Suprapubic skin (tissue), 4 donors: ENCODE measurements around the gene CUBN. TPM values are rescaled to one million over a fixed set of nuclear protein-coding genes. Genes with fewer than 3 reads are reported as not detected.

Source experiments
- DNase-seq, 2 donors: peaks; one replicate each; pipeline ENCODE4 v3.0.0-alpha.2; 2019; ENCODE audit warnings: low spot score in 2 of 2
- H3K27ac ChIP-seq: fragments of 200-600 bp; sonication (generic); one replicate; pipeline ENCODE4 v1.5.1; 2019
- H3K27me3 ChIP-seq: fragments of 200-600 bp; sonication (generic); one replicate; pipeline ENCODE4 v1.5.1; 2019
- H3K36me3 ChIP-seq: fragments of 200-600 bp; sonication (generic); one replicate; pipeline ENCODE4 v1.5.1; 2019
- H3K4me1 ChIP-seq: fragments of 200-600 bp; sonication (generic); one replicate; pipeline ENCODE4 v1.5.1; 2019
- H3K4me3 ChIP-seq: fragments of 200-600 bp; sonication (generic); one replicate; pipeline ENCODE4 v1.5.1; 2019; ENCODE audit warnings: mild to moderate bottlenecking
- H3K9me3 ChIP-seq: fragments of 200-600 bp; sonication (generic); one replicate; pipeline ENCODE4 v1.5.1; 2019
- EP300 ChIP-seq: sonication (generic); formaldehyde crosslinking; IDR thresholded peaks from one replicate; pipeline ENCODE4 v1.6.1; 2017; ENCODE audit warnings: antibody characterized with exemption
- POLR2A ChIP-seq, 2 donors: fragments of 450-650 bp; IDR thresholded peaks; one replicate each; pipeline ENCODE4 v1.6.1; 2017; ENCODE audit warnings: antibody characterized with exemption in 2 of 2, mild to moderate bottlenecking in 2 of 2, moderate library complexity in 2 of 2
- POLR2AphosphoS5 ChIP-seq, 3 donors: sonication (generic); formaldehyde crosslinking; IDR thresholded peaks; one replicate each; pipeline ENCODE4 v1.6.1; 2017; ENCODE audit warnings: antibody characterized with exemption in 3 of 3
- WGBS: methylation state at CpG from one replicate; pipeline ENCODE4 v1.1.5; 2018; 5-methylcytosine and 5-hydroxymethylcytosine counted together
- total RNA-seq, 4 donors: library from RNA; depleted of rRNA; stranded (reverse); fragments of >200 nt; gene quantifications; one replicate each; pipeline ENCODE4 v1.1.0, GENCODE V29; 2016
- TF ChIP-seq, protein P1 (sequence below), 2 donors: fragments of 200-600 bp in 1 of 2; fragments of 450-650 bp in 1 of 2; sonication (generic) in 1 of 2; IDR thresholded peaks; one replicate each; pipeline ENCODE4 v1.5.1; 2016 to 2019; ENCODE audit warnings: antibody characterized with exemption in 2 of 2, mild to moderate bottlenecking in 1 of 2, moderate library complexity in 1 of 2

Gene CUBN
- total RNA-seq, 4 donors from 2014 or later: 1.1 to 8.4 (median 1.2) TPM

DNA sequence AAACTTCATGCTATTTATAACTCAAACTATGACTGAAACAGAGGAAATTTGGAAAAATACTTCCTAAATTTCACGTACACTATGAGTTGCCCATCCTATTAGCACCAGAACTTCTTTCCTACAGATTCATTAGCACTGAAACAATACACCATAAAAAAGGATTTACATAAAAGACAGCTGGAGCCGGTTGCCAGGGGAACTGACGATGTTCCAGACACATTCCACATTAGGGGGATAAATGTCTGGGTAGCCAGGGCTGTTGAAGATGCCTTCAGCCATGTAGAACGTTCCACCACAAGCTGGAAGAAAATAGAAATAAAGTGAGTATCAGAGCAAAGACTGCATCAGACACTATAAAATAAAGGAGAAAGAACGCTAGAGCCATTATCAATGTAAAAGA lies 182.5 kb downstream of the CUBN start:
- no peak overlapping the region for H3K27ac ChIP-seq
- TF ChIP-seq, protein P1, sequence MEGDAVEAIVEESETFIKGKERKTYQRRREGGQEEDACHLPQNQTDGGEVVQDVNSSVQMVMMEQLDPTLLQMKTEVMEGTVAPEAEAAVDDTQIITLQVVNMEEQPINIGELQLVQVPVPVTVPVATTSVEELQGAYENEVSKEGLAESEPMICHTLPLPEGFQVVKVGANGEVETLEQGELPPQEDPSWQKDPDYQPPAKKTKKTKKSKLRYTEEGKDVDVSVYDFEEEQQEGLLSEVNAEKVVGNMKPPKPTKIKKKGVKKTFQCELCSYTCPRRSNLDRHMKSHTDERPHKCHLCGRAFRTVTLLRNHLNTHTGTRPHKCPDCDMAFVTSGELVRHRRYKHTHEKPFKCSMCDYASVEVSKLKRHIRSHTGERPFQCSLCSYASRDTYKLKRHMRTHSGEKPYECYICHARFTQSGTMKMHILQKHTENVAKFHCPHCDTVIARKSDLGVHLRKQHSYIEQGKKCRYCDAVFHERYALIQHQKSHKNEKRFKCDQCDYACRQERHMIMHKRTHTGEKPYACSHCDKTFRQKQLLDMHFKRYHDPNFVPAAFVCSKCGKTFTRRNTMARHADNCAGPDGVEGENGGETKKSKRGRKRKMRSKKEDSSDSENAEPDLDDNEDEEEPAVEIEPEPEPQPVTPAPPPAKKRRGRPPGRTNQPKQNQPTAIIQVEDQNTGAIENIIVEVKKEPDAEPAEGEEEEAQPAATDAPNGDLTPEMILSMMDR (IDR thresholded peaks at IDR 0.05): no peak
- TF ChIP-seq POLR2AphosphoS5 (IDR thresholded peaks at IDR 0.05) (no peak), EP300 (no peak), POLR2A (IDR thresholded peaks at IDR 0.05) (no peak)
- no peaks in the 10 kb centered on the region for H3K9me3 ChIP-seq
- no peaks in the 10 kb centered on the region for H3K27me3 ChIP-seq
- no peak overlapping the region for H3K4me3 ChIP-seq
- no peak for DNase-seq
- 84% methylated on average over 5 of the region's 5 CpGs for WGBS
- H3K36me3 ChIP-seq: no peaks in the 10 kb centered on the region
- H3K4me1 ChIP-seq: peaks cover 39% of the 10 kb centered on the region

DNA sequence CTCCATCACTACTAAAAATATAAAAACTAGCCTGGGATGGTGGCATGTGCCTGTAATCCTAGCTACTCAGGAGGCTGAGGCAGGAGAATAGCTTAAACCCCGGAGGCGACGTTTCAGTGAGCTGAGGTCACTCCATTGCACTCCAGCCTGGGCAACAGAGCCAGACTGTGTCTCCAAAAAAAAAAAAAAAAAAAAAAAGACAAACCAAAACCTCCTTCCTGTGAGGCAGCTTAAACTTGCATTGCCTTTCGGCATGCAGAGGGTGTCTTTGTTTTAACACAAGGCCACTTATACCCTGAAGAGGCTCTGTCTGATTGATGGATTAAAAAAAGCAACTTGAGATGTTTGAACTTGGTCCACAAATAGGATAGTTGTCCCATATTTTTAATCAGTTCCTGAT lies 184.0 kb downstream of the CUBN start:
- H3K4me3 ChIP-seq: no peak overlapping the region
- H3K4me1 ChIP-seq: peaks cover 24% of the 10 kb centered on the region
- TF ChIP-seq, protein P1 (IDR thresholded peaks at IDR 0.05): no peak
- TF ChIP-seq POLR2AphosphoS5 (IDR thresholded peaks at IDR 0.05) (no peak), EP300 (no peak), POLR2A (IDR thresholded peaks at IDR 0.05) (no peak)
- H3K9me3 ChIP-seq: no peaks in the 10 kb centered on the region
- 62% methylated on average over 4 of the region's 4 CpGs for WGBS
- H3K27ac ChIP-seq: peak overlapping the region; percentile 67
- H3K36me3 ChIP-seq: no peaks in the 10 kb centered on the region
- no peaks in the 10 kb centered on the region for H3K27me3 ChIP-seq
- no peak for DNase-seq

DNA sequence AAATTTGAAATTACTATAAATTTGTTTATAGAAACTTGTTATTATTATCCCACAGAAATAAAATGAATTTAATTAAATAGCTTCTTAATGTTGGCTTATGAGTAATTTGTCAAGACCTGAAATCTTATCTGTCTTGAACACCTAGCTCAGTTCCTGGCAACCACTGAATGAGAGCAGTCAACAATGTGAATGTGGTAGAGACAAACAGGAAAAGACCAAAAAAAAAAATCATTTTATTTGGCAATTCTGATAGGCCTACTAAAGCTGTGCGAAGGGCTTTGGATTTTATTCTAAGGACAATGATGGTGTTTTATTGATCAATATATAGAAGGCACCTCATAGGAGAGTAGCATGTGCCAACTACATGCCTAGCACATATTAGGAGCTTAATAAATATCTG lies 184.6 kb downstream of the CUBN start:
- DNase-seq: no peak
- Histone ChIP-seq H3K27ac (peak overlapping the region; percentile 67), H3K4me3 (no peak overlapping the region), H3K9me3 (no peaks in the 10 kb centered on the region), H3K27me3 (no peaks in the 10 kb centered on the region), H3K4me1 (peaks cover 24% of the 10 kb centered on the region), H3K36me3 (no peaks in the 10 kb centered on the region)
- TF ChIP-seq, protein P1 (IDR thresholded peaks at IDR 0.05): no peak
- no peak for TF ChIP-seq POLR2A (IDR thresholded peaks at IDR 0.05)
- TF ChIP-seq POLR2AphosphoS5 (IDR thresholded peaks at IDR 0.05): no peak
- TF ChIP-seq EP300: no peak
- 62% methylated on average over 1 of the region's 1 CpG for WGBS

DNA sequence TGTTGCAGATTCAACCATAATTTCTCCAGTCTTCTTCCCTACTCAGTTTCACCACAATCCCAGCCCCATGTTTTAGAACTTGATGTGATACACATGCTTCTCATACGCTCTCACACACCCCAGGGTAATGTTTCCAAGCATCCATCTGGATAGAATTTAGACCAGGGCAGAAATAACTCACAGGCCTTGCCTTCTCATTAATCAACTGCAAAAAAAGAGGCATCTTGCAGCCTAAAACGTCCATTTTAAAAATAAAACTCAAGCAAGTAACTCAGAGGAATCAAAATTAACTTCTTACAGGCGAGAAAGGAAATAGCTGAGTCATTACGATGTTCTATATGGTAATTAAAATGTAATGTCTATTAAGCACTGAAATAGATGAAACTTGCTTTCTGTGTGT lies 185.2 kb downstream of the CUBN start:
- Histone ChIP-seq H3K27ac (peak overlapping the region; percentile 67), H3K4me1 (peaks cover 24% of the 10 kb centered on the region), H3K4me3 (no peak overlapping the region), H3K36me3 (no peaks in the 10 kb centered on the region), H3K27me3 (no peaks in the 10 kb centered on the region), H3K9me3 (no peaks in the 10 kb centered on the region)
- TF ChIP-seq, protein P1 (IDR thresholded peaks at IDR 0.05): no peak
- TF ChIP-seq POLR2AphosphoS5 (IDR thresholded peaks at IDR 0.05) (no peak), EP300 (no peak), POLR2A (IDR thresholded peaks at IDR 0.05) (no peak)
- DNase-seq: no peak
- WGBS: 42% methylated on average over 4 of the region's 4 CpGs

DNA sequence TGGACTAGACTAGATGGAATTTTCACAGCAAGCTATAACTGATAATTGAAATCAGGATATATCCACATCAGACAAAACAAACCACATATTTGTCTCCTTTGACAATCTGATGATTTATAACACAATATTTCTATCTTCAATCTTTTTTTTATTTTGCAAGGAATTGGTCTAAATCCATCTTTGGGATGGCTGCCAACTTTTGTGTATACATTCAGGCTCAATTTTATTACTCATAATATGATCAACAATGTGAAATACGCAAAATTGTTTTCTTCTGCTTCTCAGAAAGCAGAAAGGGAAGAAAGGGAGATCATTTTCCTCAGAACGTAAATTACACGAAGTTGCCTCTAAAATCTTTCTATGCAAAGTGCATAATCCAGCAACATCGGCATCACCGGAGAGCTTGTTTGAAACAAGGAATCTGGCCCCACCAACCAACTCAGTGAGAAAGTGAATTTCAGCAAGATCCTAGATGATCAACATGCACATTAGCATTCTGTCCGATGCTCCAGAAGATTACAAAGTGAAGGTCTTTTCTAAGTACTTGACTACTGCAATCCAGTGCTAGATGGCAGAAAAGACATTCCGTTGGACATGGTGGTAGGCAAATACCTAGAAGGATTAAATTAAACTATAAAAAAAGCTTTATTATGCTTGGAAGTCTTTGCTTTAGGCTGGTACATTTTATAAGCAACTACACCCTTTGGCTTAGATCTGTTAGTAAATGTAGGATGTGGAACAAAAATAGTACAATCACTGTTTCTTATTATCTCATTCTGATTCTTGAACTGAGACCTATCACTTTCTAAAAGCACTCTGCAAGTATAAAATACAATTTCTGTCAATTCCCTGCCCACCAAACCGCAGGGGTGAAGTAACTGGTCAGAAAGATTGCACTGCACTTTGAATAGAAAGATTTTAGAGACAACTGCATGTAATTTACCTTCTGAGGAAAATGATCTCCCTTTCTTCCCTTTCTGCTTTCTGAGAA lies 186.0 kb downstream of the CUBN start:
- TF ChIP-seq, protein P1 (IDR thresholded peaks at IDR 0.05): no peak
- TF ChIP-seq POLR2AphosphoS5 (IDR thresholded peaks at IDR 0.05) (no peak), POLR2A (IDR thresholded peaks at IDR 0.05) (no peak), EP300 (no peak)
- 40% methylated on average over 8 of the region's 8 CpGs for WGBS
- peaks cover 24% of the 10 kb centered on the region for H3K4me1 ChIP-seq
- DNase-seq: no peak
- H3K36me3 ChIP-seq: no peaks in the 10 kb centered on the region
- H3K27me3 ChIP-seq: no peaks in the 10 kb centered on the region
- no peaks in the 10 kb centered on the region for H3K9me3 ChIP-seq
- no peak overlapping the region for H3K4me3 ChIP-seq
- H3K27ac ChIP-seq: peak overlapping the region; percentile 67
